Natural killer cell (primary cell): ENCODE results near the gene TBC1D22A. TPM values are rescaled to one million over a fixed set of nuclear protein-coding genes. Genes with fewer than 3 reads are reported as not detected.
A peak's percentile ranks its signal among the peaks of the same experiment; 100 is the strongest.

Experiments
- ATAC-seq, 3 donors: fragments of 150-1000 bp in 2 of 3; fragments of 200-7000 bp in 1 of 3; cut with Tn5 transposase; 1 replicate in 1 of 3; 2 replicates in 2 of 3; pipeline ENCODE4 v1.10.0; 2021; ENCODE audit warnings: mild to moderate bottlenecking in 2 of 3, moderate library complexity in 2 of 3
- DNase-seq, 2 donors: peaks; one replicate each; pipeline versions ENCODE4 v3.0.0 to v3.0.0-alpha.2; 2013 to 2021; ENCODE audit warnings: mixed read lengths in 1 of 2
- H3K27ac ChIP-seq: one replicate; pipeline ENCODE4 v1.5.1; 2013; ENCODE audit warnings: mild to moderate bottlenecking, low read length
- H3K27me3 ChIP-seq: one replicate; pipeline ENCODE4 v1.6.1; 2013; ENCODE audit warnings: low read length; ENCODE audit not compliant: control insufficient read depth, insufficient read depth
- H3K36me3 ChIP-seq: one replicate; pipeline ENCODE4 v1.6.1; 2013; ENCODE audit warnings: low read length; ENCODE audit not compliant: control insufficient read depth, insufficient read depth
- H3K4me1 ChIP-seq: one replicate; pipeline ENCODE4 v1.6.1; 2013; ENCODE audit warnings: low read length; ENCODE audit not compliant: control insufficient read depth, insufficient read depth
- H3K4me3 ChIP-seq: one replicate; pipeline ENCODE4 v1.5.1; 2013; ENCODE audit warnings: low read length
- H3K9me3 ChIP-seq: one replicate; pipeline ENCODE4 v1.6.1; 2013; ENCODE audit warnings: low read length; ENCODE audit not compliant: control insufficient read depth, insufficient read depth
- H3K27ac Mint-ChIP-seq, 2 donors: one replicate each; pipeline ENCODE4 v1.8.0; 2022; ENCODE audit warnings: mild to moderate bottlenecking in 2 of 2, mixed read lengths in 2 of 2, moderate library complexity in 1 of 2
- H3K27me3 Mint-ChIP-seq, 2 donors: one replicate each; pipeline ENCODE4 v1.8.0; 2022; ENCODE audit warnings: low read depth in 2 of 2, mixed read lengths in 2 of 2
- H3K36me3 Mint-ChIP-seq: one replicate; pipeline ENCODE4 v1.8.0; 2022; ENCODE audit warnings: mixed read lengths
- H3K4me1 Mint-ChIP-seq, 2 donors: one replicate each; pipeline ENCODE4 v1.8.0; 2022; ENCODE audit warnings: mixed read lengths in 2 of 2
- H3K4me3 Mint-ChIP-seq: one replicate; pipeline ENCODE4 v1.8.0; 2022; ENCODE audit warnings: mild to moderate bottlenecking, moderate library complexity, mixed read lengths
- H3K9me3 Mint-ChIP-seq, 2 donors: one replicate each; pipeline ENCODE4 v1.8.0; 2022; ENCODE audit warnings: mixed read lengths in 2 of 2
- WGBS: methylation state at CpG from one replicate; pipeline ENCODE4 v1.1.7; 2013; ENCODE audit warnings: missing lambda C conversion rate; ENCODE audit not compliant: insufficient coverage; 5-methylcytosine and 5-hydroxymethylcytosine counted together
- intact Hi-C: fragments of 100-400 bp; cut with micrococcal nuclease; formaldehyde crosslinking; loops from one replicate; pipeline ENCODE4 v1.14.2; 2022
- total RNA-seq, 4 donors: library from RNA; stranded (reverse); fragments of 120-200 nt in 1 of 4; gene quantifications; one replicate each; pipeline versions ENCODE4 v1.2.3 to v1.2.4, GENCODE V29; 2013 to 2022
- TF ChIP-seq, protein P1 (sequence below): fragments of 200-600 bp; IDR thresholded peaks from one replicate; pipeline ENCODE4 v1.8.0; 2022; ENCODE audit warnings: antibody characterized with exemption

TBC1D22A gene
- total RNA-seq, 3 donors from 2014 or later (not counting 1 experiment from before 2014, with no cell fraction given): 47.4 to 53.7 (median 53.2) TPM

DNA sequence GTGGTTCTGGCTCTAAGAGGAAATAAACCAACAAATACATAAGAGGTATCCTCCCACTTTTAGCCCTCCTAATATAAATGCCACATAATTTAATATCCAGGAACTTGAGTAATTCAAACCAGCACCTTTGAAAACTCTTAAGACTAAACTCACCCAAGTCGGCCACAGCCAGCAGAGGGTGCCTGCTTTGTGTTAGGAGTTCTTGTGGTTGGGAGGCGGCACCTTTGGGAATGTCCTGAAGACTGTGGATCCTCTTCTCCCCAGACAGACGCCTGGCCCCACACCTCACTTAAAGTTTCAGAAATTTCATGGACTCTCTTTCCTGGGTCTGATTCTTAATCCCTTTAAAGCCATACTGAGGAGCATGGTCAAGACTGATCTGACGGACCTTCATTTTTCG, 169.0 kb downstream of the TBC1D22A start:
- Mint-ChIP-seq H3K4me1 (peaks cover 46 to 49% of the 10 kb centered on the region in 2 donors), H3K4me3 (no peak overlapping the region), H3K36me3 (no peaks in the 10 kb centered on the region), H3K9me3 (no peaks in the 10 kb centered on the region), H3K27ac (no peak overlapping the region), H3K27me3 (no peaks in the 10 kb centered on the region)
- Histone ChIP-seq H3K4me1 (peaks cover 25% of the 10 kb centered on the region), H3K9me3 (no peaks in the 10 kb centered on the region), H3K27ac (no peak overlapping the region), H3K27me3 (no peaks in the 10 kb centered on the region), H3K36me3 (no peaks in the 10 kb centered on the region), H3K4me3 (no peak overlapping the region)
- DNase-seq (no peak), ATAC-seq (no peak)
- TF ChIP-seq, protein P1, sequence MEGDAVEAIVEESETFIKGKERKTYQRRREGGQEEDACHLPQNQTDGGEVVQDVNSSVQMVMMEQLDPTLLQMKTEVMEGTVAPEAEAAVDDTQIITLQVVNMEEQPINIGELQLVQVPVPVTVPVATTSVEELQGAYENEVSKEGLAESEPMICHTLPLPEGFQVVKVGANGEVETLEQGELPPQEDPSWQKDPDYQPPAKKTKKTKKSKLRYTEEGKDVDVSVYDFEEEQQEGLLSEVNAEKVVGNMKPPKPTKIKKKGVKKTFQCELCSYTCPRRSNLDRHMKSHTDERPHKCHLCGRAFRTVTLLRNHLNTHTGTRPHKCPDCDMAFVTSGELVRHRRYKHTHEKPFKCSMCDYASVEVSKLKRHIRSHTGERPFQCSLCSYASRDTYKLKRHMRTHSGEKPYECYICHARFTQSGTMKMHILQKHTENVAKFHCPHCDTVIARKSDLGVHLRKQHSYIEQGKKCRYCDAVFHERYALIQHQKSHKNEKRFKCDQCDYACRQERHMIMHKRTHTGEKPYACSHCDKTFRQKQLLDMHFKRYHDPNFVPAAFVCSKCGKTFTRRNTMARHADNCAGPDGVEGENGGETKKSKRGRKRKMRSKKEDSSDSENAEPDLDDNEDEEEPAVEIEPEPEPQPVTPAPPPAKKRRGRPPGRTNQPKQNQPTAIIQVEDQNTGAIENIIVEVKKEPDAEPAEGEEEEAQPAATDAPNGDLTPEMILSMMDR: no peak
- 97% methylated on average over 4 of the region's 5 CpGs for WGBS
- intact Hi-C loops: loop anchor here (5.0 kb wide), 1 partner anchor 1329 kb away; no protein-coding TSS in a partner anchor

DNA sequence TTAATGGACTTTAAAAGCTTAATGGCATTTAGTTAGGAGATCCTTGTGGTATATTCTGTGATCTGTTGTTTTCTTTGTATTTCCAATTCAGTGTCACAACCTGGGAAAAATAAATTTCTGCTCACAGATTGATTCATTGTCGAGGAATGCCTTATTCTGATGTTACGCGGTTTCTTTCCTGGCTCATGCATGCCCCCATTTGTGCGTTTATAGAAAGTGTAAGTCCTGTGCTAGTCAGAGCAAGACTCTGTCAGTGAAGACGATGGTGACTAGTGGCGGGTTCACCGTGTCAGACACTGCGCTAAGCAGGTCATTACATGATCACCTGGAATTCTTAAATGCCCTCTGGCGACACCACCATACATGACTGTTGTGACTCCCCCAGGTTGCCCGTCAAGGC, 169.4 kb downstream of the TBC1D22A start:
- no peaks in the 10 kb centered on the region for H3K9me3 ChIP-seq
- Mint-ChIP-seq H3K4me1 (peaks cover 47 to 50% of the 10 kb centered on the region in 2 donors), H3K27ac (peak overlapping the region; percentile 13 to 29), H3K27me3 (no peaks in the 10 kb centered on the region), H3K36me3 (no peaks in the 10 kb centered on the region), H3K9me3 (no peaks in the 10 kb centered on the region), H3K4me3 (no peak overlapping the region)
- no peak for ATAC-seq
- TF ChIP-seq, protein P1: no peak
- H3K36me3 ChIP-seq: no peaks in the 10 kb centered on the region
- no peak overlapping the region for H3K27ac ChIP-seq
- H3K4me3 ChIP-seq: no peak overlapping the region
- 98% methylated on average over 10 of the region's 10 CpGs for WGBS
- DNase-seq: no peak
- H3K27me3 ChIP-seq: no peaks in the 10 kb centered on the region
- peaks cover 25% of the 10 kb centered on the region for H3K4me1 ChIP-seq
- intact Hi-C loops: loop anchor here (5.0 kb wide), 1 partner anchor 1330 kb away; no protein-coding TSS in a partner anchor

DNA sequence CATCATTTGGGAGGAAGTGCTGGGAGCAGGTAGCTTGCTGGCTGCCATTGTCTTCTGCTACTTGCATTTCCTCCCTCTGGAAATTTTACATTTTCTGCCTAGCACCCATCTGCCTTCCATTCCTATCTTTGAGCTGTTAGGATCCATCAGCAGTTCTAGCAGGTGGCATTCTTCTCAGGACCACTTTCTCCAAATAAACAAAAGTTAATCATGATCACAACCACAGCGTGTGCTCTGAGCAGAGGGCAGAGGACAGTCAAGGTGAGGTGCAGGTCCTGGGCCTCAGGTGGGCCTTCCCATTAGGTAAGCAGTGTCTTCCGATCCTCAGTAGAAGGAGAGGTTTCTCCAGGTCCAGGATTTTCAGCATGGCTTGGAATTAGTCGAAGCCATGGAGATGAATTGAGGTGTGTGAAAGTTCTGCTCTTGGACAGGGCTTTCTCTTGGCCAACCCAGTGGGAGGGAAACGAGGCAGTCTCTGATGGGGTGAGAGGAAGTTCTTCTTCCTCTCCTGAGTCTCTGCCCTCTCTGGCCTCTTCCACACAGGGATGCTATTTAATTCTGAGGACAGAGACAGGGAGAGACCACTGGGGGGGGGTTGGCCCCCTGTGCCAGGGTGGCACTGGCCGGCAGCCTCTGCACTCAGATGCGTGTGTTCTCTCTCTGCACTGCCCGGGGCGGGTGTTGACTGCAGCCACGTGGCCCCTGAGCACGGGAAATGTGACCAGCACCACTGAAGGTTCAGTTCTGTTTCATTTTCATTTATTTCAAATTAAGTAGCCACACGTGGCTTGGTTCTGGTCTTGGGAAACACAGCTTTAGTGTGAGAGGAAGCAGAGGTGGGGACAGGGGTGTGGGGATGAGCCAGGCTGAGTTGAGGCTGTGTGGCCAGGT, 170.8 kb downstream of the TBC1D22A start:
- DNase-seq (no peak), ATAC-seq (peak; percentile 80 to 90 (median 81))
- H3K4me1 ChIP-seq: peaks cover 25% of the 10 kb centered on the region
- 65% methylated on average over 11 of the region's 11 CpGs for WGBS
- peak overlapping the region; percentile 89 to 91 for H3K27ac Mint-ChIP-seq
- peak overlapping the region; percentile 80 for H3K4me3 Mint-ChIP-seq
- no peaks in the 10 kb centered on the region for H3K27me3 Mint-ChIP-seq
- no peaks in the 10 kb centered on the region for H3K36me3 ChIP-seq
- no peaks in the 10 kb centered on the region for H3K9me3 Mint-ChIP-seq
- no peaks in the 10 kb centered on the region for H3K36me3 Mint-ChIP-seq
- intact Hi-C loops: loop anchor here (5.0 kb wide), 1 partner anchor 1331 kb away; no protein-coding TSS in a partner anchor
- no peak overlapping the region for H3K4me3 ChIP-seq
- no peak overlapping the region for H3K27ac ChIP-seq
- TF ChIP-seq, protein P1: no peak
- no peaks in the 10 kb centered on the region for H3K9me3 ChIP-seq
- H3K4me1 Mint-ChIP-seq: peaks cover 47 to 50% of the 10 kb centered on the region in 2 donors
- no peaks in the 10 kb centered on the region for H3K27me3 ChIP-seq
